Measurements from ENCODE around the gene HS1BP3.
A peak's percentile ranks its signal among the peaks of the same experiment; 100 is the strongest.

HS1BP3 gene, protein sequence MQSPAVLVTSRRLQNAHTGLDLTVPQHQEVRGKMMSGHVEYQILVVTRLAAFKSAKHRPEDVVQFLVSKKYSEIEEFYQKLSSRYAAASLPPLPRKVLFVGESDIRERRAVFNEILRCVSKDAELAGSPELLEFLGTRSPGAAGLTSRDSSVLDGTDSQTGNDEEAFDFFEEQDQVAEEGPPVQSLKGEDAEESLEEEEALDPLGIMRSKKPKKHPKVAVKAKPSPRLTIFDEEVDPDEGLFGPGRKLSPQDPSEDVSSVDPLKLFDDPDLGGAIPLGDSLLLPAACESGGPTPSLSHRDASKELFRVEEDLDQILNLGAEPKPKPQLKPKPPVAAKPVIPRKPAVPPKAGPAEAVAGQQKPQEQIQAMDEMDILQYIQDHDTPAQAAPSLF

GRCh38 chr2:20650877-20651730 lies at the start of gene HS1BP3:
HS1BP3 (minus strand) TSS chr2:20651098; CDS start chr2:20651063, 35 bp downstream.
- DNase-seq, result peak; percentile 90

GRCh38 chr2:20698916-20699613 lies 48.2 kb upstream of the HS1BP3 start:
- no peak for DNase-seq

DNA sequence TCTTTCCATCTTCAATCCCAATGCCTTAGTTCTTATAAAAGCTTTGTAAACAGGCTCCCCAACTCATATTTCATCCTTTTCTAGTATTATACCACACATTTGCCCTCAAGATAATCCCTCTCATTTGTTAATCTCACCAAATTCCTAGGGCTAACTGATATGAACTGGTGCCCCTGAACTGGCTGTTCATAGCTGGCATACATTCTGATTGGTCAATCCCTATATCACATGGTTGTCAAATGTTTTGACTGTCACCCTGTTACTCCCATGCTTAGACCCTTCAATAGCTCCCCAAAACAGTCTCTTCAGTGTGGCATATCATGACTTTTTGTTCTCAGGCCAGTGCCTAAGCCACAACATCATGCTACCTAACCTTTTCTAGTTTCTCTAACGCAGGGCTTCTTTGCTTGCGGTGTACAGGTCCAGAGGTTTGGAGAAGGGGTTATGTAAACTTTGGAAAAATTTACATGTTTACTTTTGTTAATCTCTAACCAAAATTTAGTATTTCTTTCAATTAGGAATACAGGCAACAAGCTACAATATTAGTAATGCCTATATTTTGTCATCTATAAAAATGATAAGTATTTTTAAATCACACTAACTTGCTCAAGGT lies 46.5 kb upstream of the HS1BP3 start:
- DNase-seq, result no peak

- no peak for DNase-seq
Measured at GRCh38 chr2:20696366-20696765, 45.5 kb upstream of the HS1BP3 start.

GRCh38 chr2:20693317-20693716 lies 42.4 kb upstream of the HS1BP3 start:
- DNase-seq, result no peak

DNA sequence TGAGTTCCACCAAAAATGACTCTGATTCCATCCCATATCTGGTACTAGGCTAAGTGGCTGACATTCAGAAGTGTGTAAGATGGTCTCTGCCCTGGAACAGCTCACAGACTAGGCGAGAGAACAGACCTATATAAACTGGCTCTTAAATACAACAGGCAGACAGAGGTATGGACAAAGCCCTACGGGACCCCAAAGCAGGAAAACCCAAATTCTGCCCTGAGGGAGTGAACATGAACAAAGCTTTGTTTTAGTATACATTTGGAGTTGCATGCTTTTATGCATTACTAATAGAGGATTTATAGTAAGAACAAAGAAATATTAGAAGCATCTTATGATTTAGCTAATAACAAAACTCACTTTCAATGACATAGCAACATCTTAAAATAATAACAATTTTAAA lies 41.2 kb upstream of the HS1BP3 start:
- no peak for DNase-seq

DNA sequence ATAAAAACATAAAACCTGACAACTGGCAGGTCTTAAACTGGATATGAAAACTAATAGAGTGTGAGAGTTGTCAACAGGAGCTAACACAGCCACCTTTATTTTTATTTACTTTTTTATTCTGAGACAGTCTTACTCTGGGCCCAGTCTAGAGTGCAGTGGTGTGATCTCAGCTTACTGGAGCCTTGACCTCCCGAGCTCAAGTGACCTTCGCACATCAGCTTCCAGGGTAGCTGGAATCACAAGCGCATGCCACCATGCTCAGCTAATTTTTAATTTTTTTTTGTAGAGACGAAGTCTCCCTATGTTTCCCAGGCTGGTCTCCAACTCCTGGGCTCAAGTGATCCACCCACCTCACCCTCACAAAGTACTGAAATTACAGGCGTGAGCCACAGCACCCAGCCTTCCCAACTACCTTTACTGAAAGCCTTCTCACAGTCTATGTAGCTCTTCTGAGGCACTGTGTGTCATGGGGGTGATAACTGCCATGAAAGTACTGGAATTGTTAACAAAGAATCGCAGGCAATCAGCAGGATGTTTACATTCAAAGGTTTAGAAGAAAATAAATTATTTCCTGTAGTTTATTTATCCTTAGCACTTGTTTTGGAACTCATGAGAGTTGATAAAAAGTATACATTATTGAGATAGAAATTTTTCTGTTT lies 40.3 kb upstream of the HS1BP3 start:
- no peak for DNase-seq

DNA sequence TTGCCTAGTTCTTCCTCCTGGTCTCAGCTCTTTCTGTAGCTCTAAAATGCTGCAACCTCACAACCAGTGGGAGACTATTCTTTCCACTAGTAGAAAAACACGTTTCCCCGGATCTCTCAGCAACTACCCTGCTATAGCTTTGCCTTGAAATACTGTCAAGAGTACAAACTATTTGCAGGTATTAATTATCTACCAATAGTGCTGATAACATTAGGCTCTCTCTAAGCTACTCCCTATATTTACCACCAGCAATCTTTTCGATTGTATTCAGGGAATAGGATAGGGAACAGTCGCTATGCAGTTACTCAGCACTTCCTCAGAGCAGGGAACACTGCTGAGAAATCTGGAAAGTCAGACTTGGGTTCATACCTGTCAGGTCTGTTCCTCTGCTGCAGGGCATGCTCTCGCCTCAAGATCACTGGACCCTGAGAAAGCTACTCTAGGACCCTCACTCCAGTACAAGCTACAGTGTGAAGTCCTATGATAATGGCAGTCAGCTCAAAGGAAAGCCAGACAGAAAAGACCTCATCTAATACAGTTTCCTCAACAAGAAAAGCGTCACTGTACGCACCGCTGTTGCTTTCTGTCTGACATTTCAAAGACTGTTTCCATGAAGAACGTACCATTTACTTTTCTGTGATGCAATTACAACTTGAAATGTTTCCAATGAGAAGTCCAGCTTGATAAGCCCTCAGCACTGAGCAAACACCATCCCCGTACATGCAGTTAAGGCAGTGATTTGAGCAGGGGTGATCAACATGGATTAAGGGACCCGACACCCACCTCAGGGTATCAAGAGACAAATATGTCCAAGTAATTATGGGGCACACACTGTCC lies 38.7 kb upstream of the HS1BP3 start:
- DNase-seq, result no peak

GRCh38 chr2:20687260-20687832 lies 36.4 kb upstream of the HS1BP3 start:
- no peak for DNase-seq

GRCh38 chr2:20684581-20685063 lies 33.7 kb upstream of the HS1BP3 start:
- DNase-seq, result no peak

GRCh38 chr2:20682167-20682920 lies 31.4 kb upstream of the HS1BP3 start:
- no peak for DNase-seq

GRCh38 chr2:20680744-20681375 lies 30.0 kb upstream of the HS1BP3 start:
- DNase-seq, result no peak

DNA sequence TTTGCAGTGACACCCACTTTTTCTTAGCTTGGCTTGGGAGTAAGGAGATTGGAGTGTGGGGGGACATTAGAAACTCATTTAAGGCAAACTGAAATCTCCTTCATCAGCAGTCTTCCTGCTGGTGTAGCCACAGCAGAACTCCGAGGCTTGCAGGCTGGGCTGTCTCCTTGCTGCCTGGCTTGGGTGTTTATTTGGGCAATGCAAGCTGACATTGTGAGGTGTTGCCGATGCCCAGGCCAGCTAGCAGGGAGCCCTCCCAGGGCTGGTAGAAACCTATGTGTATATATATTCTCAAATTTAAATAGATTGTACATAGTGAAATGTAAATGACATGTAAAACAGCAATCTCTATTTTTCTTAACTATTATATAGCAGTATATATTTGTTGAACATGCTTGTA lies 27.9 kb upstream of the HS1BP3 start:
- no peak for DNase-seq

DNA sequence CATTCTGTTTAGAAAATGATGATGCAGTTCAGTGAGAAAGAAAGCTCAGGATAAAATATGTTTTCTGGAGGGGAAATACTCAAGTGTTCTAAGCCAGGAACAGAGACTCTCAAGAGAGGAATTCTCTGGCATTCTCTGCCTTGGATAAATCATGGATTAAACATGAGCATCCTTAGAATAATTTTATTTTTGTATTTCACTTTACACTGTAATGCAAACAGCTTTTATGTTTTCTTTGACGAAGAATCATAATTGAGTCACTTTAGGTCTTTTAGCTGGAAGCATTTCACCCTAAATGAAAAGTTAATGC lies 27.1 kb upstream of the HS1BP3 start:
- no peak for DNase-seq

DNA sequence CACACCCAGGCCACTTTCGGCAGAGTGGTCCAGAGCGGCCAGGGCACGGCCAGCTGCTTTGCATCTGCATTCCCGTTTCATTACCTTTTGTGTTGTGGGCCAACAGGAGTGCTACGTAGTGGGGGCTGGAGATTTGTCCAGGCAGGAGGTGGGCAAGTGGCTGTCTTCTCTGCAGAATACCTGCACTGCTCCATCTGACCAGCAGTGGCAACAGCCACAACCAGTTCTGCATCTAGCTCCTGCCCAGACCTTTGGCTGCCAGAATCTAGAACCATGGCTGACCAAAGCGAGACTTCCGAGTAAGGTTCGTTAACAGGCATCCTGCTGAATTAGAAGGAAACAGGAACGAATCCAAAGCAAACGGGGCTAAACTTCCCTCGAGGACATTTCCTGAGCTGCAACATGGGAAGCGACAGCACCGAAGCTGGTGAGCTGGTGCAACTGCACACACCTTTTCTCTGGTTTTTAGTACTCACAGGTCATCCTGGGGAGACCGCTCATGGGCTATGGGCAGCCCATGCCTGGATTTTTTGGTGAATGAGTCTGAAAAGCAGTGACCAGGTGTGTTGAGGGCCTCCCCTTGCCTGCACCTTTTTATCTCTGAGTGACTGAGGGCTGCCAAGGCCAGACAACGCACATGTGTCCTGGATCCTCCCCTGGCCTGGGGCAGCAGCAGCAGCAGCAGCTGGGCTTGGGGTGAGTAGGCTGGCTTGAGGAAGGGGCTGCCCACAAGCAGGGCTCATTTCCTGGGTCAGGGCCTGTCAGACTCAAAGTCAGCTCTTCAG lies 26.6 kb upstream of the HS1BP3 start:
- no peak for DNase-seq

DNA sequence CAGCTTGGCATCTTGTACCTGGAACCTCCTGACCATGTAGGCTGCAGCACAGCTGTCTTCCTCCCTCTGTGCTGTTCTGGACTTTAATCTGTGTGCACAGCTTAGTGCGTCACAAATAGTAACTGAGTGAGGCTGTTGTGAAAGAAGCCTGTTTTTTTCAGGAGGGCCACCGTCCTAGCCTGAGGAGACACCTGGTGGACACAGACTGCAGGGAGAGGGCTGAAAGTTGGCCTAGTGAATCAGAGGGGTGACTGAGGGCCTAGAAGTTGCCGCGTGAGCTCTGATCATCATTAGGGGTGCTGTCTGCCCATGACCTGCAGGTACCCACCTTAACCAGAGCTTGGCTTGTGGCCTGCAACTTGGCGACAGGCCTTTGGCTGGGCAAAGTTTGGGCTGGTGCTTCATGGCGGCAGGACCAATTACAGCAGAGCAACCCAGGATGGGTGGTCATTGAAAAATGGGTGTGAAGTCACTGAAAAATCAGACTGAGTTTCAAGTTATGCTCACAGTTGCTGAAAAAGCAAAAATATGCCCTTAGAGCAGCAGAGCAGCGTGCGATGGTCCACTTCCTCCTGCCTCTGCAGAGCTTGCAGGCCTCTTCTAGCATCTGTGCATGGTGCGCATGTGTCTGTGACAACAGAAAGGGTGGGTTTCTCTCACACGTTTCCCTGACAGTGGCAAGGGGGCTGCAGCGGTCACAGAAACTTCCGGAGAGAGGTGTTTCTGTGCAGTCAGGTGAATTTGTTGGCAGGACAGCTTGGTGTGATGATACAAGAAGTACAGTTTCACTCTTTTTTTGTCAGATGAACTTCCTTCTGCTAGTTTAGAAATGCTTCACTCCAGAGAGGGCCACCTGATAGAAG lies 25.7 kb upstream of the HS1BP3 start:
- DNase-seq, result no peak

- DNase-seq, result no peak
Measured at GRCh38 chr2:20675701-20676352, 24.9 kb upstream of the HS1BP3 start.
